Fibroblast of villous mesenchyme (primary cell): ENCODE results near the gene TST. TPM values are rescaled to one million over a fixed set of nuclear protein-coding genes. Genes with fewer than 3 reads are reported as not detected.

ENCODE experiments used
- DNase-seq: peaks from one replicate; pipeline ENCODE4 v3.0.0-alpha.2; 2010; ENCODE audit warnings: low read depth
- H3K4me3 ChIP-seq: 2 replicates; pipeline ENCODE4 v1.5.1; 2011; ENCODE audit warnings: low read depth, mild to moderate bottlenecking, low read length
- CTCF ChIP-seq: IDR thresholded peaks from 2 replicates; pipeline ENCODE4 v1.5.1; 2012; ENCODE audit warnings: low read depth, mild to moderate bottlenecking, low read length; ENCODE audit not compliant: insufficient read depth
- total RNA-seq: library from RNA; depleted of rRNA; stranded (reverse); fragments of >200 nt; gene quantifications from 2 replicates; pipeline ENCODE4 v1.2.3, GENCODE V29; 2012

TST gene
- total RNA-seq, 1 donor, result 54.4 TPM

DNA sequence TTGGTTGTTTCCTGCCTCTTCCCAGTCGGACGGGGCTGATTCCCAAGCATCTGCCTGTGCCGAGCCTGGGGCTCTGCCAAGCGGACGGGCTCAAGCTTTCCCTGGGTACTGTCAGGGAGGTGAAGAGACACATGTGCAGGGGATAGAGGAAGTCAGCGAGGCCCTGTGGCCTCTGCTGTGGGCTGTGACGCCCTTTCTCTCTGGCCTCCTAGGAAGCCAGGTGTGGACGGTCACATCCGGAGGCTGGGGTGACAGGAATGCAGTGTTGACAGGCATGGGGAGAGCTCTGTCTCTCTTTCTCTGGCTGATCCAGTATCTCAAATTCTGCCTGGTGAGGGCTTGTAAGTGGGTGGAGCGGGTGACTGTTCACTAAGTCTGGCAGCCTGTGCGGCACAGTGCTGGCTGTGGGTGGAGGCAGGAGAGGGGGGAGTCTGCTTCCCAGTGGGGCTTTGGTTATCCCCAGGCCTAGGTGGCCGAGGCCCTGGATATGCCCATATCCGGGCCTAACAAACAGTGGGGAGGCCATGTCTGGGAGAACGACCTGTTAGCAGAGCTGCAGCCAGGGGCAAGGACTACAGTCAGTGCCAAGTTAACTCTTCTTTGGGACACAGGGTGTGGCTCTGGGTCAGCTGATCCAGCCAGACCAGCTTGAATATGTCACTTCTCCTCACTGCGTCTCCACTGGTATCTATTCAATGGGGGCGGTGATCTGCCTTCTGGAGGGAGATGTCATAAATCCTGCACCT, 34.2 kb upstream of the TST start:
- no peak for TF ChIP-seq CTCF
- no peak overlapping the region for H3K4me3 ChIP-seq
- DNase-seq, result no peak

- DNase-seq, result no peak
- TF ChIP-seq CTCF, result no peak
- peak overlapping the region; percentile 66 for H3K4me3 ChIP-seq
Observed at GRCh38 chr22:37052386-37053309, 33.4 kb upstream of the TST start.

GRCh38 chr22:37051391-37052385, 32.4 kb upstream of the TST start, which contains the start of gene KCTD17:
Gene KCTD17, plus strand, starts transcription at chr22:37051742. Its CDS starts 19 bp downstream, at chr22:37051761.
- peak; percentile 62 for DNase-seq
- no peak for TF ChIP-seq CTCF
- peak within 1 kb of the TSS; percentile 66 for H3K4me3 ChIP-seq

DNA sequence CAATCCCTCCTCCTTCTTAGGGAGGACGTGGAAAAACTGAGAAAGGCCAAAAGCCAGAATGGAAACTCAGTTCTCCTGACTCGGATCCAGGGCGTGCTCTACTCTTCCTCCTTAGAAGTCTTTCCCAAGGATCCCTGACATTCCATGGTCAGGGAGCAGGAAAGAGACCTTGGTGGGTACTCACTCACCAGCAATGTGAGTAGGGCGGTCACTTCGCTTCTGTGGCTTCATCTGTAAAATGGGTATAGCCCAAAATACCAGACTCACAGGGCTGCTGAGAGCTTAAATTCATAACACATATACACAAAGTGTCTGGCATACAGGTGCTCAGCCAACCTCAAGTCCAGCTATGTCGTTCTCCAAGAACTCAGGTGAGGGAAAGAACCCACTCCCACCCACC, 31.7 kb upstream of the TST start:
- no peak overlapping the region for H3K4me3 ChIP-seq
- no peak for DNase-seq
- TF ChIP-seq CTCF, result no peak

DNA sequence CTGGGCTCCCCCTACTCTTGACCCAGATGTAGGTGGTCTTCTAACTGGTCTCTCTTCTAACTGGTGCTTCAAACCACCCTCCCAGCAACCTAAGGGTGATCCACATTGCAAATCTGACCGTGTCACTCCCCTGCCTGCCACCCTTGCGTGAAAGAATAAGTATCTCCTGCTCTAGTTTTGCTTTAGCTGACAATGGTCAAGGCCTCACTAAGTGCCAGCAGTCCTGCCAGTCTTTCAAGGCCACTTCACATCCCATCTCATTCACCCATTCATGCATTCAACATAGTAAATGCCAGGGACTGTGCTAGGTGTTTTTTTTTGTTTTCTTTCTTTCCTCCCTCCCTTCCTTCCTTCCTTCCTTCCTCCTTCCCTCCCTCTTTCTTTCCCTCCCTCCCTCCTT, 30.0 kb upstream of the TST start:
- no peak for TF ChIP-seq CTCF
- no peak overlapping the region for H3K4me3 ChIP-seq
- DNase-seq, result no peak

GRCh38 chr22:37048133-37048532, 28.9 kb upstream of the TST start:
- no peak overlapping the region for H3K4me3 ChIP-seq
- TF ChIP-seq CTCF, result no peak
- no peak for DNase-seq
